Body of pancreas (tissue), 4 donors: ENCODE data around the gene XAGE3. TPM values are rescaled to one million over a fixed set of nuclear protein-coding genes. Genes with fewer than 3 reads are reported as not detected.
A peak's percentile ranks its signal among the peaks of the same experiment; 100 is the strongest.
"Not testable (repeated sequence)": the region's sequence is repeated elsewhere in the genome, so short reads cannot be mapped to it uniquely, and the experiment has no call there.

Experiments used
- ATAC-seq: fragments of 150-250 bp; one replicate; pipeline ENCODE4 v1.9.1; 2016
- DNase-seq, 4 donors: peaks; one replicate each; pipeline ENCODE4 v3.0.0-alpha.2; 2019
- H3K27ac ChIP-seq, 4 donors: fragments of 200-600 bp; sonication (generic); 1 replicate in 3 of 4; 2 replicates in 1 of 4; pipeline versions ENCODE4 v1.5.1 to v1.6.1; 2016 to 2019; ENCODE audit warnings: mild to moderate bottlenecking in 1 of 4, mixed read lengths in 1 of 4, moderate library complexity in 1 of 4
- H3K27me3 ChIP-seq, 2 donors: fragments of 200-600 bp; sonication (generic); one replicate each; pipeline ENCODE4 v1.6.0; 2016; ENCODE audit warnings: mild to moderate bottlenecking in 1 of 2
- H3K36me3 ChIP-seq, 2 donors: fragments of 200-600 bp; sonication (generic); replicated peaks in 1 of 2; 2 replicates each; pipeline ENCODE4 v1.5.1; 2016; ENCODE audit warnings: low read depth in 2 of 2; ENCODE audit not compliant: insufficient read depth in 1 of 2
- H3K4me1 ChIP-seq: fragments of 200-600 bp; sonication (generic); one replicate; pipeline ENCODE4 v1.6.0; 2016
- H3K4me3 ChIP-seq, 2 donors: fragments of 200-600 bp; sonication (generic); 1 replicate in 1 of 2; 2 replicates in 1 of 2; pipeline ENCODE4 v1.5.1; 2016 to 2019
- H3K9me3 ChIP-seq, 3 donors: fragments of 200-600 bp; sonication (generic); 1 replicate in 2 of 3; 2 replicates in 1 of 3; pipeline ENCODE4 v1.5.1; 2016
- POLR2A ChIP-seq, 3 donors: fragments of 450-650 bp; IDR thresholded peaks; one replicate each; pipeline ENCODE4 v1.6.1; 2016; ENCODE audit warnings: antibody characterized with exemption in 3 of 3, mild to moderate bottlenecking in 2 of 3
- WGBS, 2 donors: methylation state at CpG; one replicate each; pipeline ENCODE4 v1.1.5; 2017; 5-methylcytosine and 5-hydroxymethylcytosine counted together
- intact Hi-C: fragments of 100-400 bp; cut with DNase I; formaldehyde crosslinking; loops from one replicate; pipeline ENCODE4 v1.15.1; 2023
- total RNA-seq, 2 donors: library from RNA; depleted of rRNA; stranded (reverse); fragments of >200 nt; gene quantifications; one replicate each; pipeline ENCODE4 v1.1.0, GENCODE V29; 2016
- TF ChIP-seq, protein P1 (sequence below), 7 experiments: fragments of 450-650 bp in 4 of 7; fragments of 200-600 bp in 3 of 7; sonication (generic) in 3 of 7; IDR thresholded peaks; one replicate each; pipeline ENCODE4 v1.5.1; 2016 to 2019; ENCODE audit warnings: antibody characterized with exemption in 7 of 7

The XAGE3 gene, protein sequence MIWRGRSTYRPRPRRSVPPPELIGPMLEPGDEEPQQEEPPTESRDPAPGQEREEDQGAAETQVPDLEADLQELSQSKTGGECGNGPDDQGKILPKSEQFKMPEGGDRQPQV
- total RNA-seq: not detected

DNA sequence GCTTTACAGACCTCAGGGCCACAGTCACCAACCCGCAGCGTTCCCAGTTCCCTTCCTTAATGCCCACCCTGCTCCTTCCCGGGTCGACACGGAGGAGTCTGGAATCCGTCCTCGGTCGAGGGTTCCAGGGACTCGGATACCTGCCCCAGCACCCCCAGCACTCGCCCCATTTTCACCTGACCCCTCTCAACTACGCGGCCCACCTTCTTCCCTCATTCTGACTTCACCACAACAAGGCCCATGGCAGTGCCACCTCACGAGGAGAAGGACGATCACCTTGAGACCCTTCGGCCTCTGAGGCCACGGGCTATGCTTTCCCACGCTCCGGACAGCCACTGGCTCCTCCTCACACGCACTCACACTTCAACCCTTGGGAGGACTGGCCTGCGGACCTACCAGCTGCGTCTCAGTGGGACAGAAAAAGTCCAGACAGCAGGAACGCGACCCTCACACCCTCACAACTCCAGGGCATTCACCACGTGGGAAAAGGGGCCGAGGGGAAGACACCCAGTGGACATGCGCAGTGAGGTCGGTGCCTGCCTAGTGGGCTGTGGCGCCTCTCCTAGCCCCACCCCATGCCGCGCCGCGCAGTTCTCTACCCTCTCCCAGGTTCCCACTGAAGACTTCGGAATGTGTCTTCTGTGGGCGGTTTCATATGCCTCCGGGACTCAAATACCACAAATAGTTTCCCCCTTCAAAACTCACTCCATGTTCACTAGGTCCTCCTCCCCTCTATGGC, at the start of gene XAGE3:
XAGE3 (minus strand) TSS at position 474 of the 739 bp plus-strand sequence. CDS start 950 bp downstream, outside the sequence.
- intact Hi-C loops: no loop called here
- TF ChIP-seq POLR2A (IDR thresholded peaks at IDR 0.05): no peak
- TF ChIP-seq, protein P1, sequence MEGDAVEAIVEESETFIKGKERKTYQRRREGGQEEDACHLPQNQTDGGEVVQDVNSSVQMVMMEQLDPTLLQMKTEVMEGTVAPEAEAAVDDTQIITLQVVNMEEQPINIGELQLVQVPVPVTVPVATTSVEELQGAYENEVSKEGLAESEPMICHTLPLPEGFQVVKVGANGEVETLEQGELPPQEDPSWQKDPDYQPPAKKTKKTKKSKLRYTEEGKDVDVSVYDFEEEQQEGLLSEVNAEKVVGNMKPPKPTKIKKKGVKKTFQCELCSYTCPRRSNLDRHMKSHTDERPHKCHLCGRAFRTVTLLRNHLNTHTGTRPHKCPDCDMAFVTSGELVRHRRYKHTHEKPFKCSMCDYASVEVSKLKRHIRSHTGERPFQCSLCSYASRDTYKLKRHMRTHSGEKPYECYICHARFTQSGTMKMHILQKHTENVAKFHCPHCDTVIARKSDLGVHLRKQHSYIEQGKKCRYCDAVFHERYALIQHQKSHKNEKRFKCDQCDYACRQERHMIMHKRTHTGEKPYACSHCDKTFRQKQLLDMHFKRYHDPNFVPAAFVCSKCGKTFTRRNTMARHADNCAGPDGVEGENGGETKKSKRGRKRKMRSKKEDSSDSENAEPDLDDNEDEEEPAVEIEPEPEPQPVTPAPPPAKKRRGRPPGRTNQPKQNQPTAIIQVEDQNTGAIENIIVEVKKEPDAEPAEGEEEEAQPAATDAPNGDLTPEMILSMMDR (IDR thresholded peaks at IDR 0.05): no peak
- Histone ChIP-seq H3K36me3 (no peaks in the 10 kb centered on the region), H3K27me3 (no peaks in the 10 kb centered on the region), H3K9me3 (no peaks in the 10 kb centered on the region), H3K4me3 (no peak within 1 kb of the TSS), H3K27ac (no peak within 1 kb of the TSS), H3K4me1 (peaks cover 12% of the 10 kb centered on the region)
- DNase-seq (no peak), ATAC-seq (no peak)
- 84 to 95% methylated on average over 15 to 22 of the region's 35 CpGs for WGBS, 2 donors

DNA sequence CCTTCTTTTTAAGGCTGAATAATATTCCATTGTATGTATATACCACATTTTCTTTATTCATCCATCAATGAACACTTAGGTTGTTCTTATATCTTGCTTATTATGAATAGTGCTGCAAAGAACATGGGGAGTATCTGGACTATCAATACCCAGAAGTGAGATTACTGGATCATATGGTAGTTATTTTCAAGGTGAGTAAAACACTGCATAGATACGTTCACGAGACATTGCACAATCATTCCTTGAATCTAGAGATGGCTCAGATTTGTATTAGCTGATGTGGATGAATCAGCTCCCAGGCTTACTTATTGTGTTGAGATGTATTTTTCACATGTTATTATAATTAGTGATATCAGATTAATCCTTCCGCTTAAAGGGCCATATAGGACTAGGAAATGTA, 46.8 kb upstream of the XAGE3 start:
- ATAC-seq, H3K4me1 ChIP-seq, H3K27ac ChIP-seq, DNase-seq, intact Hi-C loops, H3K27me3 ChIP-seq, H3K36me3 ChIP-seq, H3K9me3 ChIP-seq, H3K4me3 ChIP-seq: not testable (repeated sequence)
- WGBS, 2 donors: no CpG with 5 or more reads among the region's 3 CpGs

DNA sequence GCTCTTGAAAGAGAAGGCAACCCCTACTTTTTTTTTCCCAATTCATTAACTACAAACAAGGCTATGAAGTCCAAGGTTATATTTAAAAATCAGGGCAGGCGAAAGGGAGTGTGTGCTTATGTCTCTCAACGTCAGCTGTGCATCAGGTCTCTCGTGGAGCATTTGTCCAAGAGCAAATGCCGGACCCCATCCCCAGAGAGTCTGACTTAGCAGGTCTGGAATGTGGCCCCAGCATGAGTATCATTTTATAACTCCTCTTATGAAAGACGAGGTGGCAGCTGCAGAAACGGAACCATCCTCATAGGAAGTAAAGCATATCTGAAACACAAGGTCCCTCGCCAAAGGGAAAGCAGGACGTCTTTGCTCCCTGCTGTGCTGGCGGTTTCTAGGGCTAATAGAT, 45.8 kb upstream of the XAGE3 start:
- no CpG with 5 or more reads among the region's 9 CpGs for WGBS, 2 donors
- H3K4me3 ChIP-seq, H3K27ac ChIP-seq: not testable (repeated sequence)

DNA sequence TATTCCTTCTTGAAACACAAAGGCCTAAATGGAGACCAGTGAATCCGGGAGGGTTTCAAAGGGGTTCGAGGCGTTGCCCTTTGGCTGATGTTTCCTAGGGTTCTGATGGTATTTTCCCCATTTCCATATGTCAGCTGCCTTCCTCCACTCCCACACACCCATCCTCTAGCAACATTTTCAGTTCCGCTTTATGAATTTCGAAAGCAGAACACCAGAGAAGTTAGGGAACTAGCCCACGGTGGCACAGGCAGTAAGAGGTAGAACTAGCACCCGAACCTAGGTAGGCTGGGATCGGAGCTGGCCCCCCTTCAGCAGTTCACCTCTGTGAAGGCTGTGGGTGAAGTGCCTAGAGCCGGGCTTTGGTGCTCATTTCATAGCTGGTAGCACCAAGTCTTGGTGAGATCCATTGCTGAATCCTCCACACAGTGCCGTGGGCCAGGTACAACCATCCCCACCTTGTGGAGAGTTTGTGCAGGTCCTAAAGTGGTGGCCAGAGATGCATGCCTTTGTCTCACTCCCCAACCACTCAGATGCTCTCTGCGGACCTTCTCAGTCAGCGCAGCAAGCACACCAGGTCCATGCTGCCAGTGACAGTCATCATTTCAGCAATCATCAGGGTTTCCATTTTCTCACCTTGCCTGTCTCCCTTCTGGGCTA, 41.6 kb upstream of the XAGE3 start:
- intact Hi-C loops, H3K4me1 ChIP-seq, DNase-seq, H3K9me3 ChIP-seq, H3K36me3 ChIP-seq, H3K4me3 ChIP-seq, ATAC-seq, H3K27ac ChIP-seq, H3K27me3 ChIP-seq: not testable (repeated sequence)
- WGBS, 2 donors: no CpG with 5 or more reads among the region's 12 CpGs

More for the DNA sequence above, 45.8 kb upstream of the XAGE3 start:
- H3K9me3 ChIP-seq, intact Hi-C loops, DNase-seq, H3K36me3 ChIP-seq, H3K4me1 ChIP-seq, ATAC-seq, H3K27me3 ChIP-seq: not testable (repeated sequence)

DNA sequence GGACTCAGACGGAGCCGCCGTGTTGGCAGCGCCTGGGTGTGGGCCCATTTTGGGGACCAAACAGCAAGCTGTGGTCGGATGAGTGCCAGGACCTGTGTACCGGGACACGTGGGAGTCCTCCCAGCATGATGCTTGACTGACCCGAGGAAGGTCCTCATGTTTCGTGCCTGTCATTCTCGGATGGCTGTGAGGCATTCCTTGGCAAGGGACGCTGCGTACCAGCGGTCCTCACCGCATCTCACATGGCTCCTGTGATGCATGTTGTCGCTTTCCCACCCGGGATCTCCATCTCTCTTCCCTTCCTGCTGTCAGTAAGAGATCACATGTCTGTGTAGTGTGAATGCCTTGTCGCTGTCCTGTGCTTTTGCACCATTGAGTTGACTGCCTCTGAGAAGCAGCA, 40.0 kb upstream of the XAGE3 start:
- intact Hi-C loops, H3K4me1 ChIP-seq, H3K36me3 ChIP-seq: not testable (repeated sequence)

DNA sequence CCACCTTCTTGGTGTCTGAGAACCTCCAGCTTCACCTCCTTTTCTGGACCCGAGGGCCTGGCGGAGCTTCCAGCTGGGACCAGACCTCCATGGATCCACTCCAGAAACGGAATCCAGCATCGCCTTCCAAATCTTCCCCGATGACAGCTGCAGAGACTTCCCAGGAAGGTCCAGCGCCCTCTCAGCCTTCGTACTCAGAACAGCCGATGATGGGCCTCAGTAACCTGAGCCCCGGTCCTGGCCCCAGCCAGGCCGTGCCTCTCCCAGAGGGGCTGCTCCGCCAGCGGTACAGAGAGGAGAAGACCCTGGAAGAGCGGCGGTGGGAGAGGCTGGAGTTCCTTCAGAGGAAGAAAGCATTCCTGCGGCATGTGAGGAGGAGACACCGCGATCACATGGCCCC, 39.3 kb upstream of the XAGE3 start:
- H3K36me3 ChIP-seq, DNase-seq, H3K4me3 ChIP-seq, H3K27me3 ChIP-seq, intact Hi-C loops, H3K9me3 ChIP-seq, H3K4me1 ChIP-seq, ATAC-seq, H3K27ac ChIP-seq: not testable (repeated sequence)
- WGBS, 2 donors: no CpG with 5 or more reads among the region's 17 CpGs

More for the DNA sequence above, 40.0 kb upstream of the XAGE3 start:
- H3K27ac ChIP-seq, H3K27me3 ChIP-seq, DNase-seq, H3K9me3 ChIP-seq, H3K4me3 ChIP-seq, ATAC-seq: not testable (repeated sequence)
- no CpG with 5 or more reads among the region's 17 CpGs for WGBS, 2 donors

DNA sequence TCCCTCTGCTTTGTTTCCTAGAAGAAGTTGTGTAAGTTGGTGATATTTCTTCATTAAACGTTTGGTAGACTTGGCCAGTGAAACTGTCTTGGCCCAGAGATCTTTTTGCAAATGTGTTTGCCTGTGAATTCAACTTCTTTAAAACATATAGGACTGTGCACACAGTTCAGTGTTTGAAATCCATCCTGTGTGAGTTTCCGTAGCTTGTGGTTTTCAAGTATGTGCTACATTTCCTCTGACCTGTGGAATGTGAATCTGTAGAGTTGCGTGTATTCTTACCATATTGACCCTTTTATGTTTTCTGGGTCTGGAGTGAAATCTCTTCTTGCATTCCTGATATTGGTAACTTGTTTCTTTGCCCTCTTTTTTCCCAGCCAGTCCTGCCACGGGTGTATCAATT, 38.2 kb upstream of the XAGE3 start:
- DNase-seq, intact Hi-C loops, H3K36me3 ChIP-seq, H3K27me3 ChIP-seq, H3K27ac ChIP-seq, H3K4me1 ChIP-seq, ATAC-seq, H3K4me3 ChIP-seq, H3K9me3 ChIP-seq: not testable (repeated sequence)
- no CpG with 5 or more reads among the region's 4 CpGs for WGBS, 2 donors

DNA sequence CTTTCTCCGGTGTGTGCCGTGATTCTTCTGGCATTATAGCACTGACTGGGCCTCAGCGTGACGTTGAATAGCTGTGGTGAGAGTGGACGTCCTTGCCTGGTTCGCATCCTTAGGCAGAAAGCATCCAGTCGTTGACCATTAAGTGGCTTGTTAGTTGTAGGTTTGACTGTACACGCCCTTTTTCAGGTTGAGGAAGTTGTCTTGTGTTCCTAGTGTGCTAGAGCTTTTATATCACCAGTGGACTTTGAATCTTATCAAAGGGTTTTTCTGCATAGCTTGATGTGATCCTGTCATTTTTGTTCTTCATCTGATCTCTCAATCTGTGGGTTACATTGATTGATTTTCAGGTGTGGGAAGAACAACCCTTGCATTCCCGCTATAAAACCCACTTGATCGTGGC, 37.6 kb upstream of the XAGE3 start:
- H3K4me1 ChIP-seq, DNase-seq, ATAC-seq, H3K27ac ChIP-seq, H3K4me3 ChIP-seq, H3K36me3 ChIP-seq, intact Hi-C loops, H3K9me3 ChIP-seq, H3K27me3 ChIP-seq: not testable (repeated sequence)
- WGBS, 2 donors: no CpG with 5 or more reads among the region's 10 CpGs

DNA sequence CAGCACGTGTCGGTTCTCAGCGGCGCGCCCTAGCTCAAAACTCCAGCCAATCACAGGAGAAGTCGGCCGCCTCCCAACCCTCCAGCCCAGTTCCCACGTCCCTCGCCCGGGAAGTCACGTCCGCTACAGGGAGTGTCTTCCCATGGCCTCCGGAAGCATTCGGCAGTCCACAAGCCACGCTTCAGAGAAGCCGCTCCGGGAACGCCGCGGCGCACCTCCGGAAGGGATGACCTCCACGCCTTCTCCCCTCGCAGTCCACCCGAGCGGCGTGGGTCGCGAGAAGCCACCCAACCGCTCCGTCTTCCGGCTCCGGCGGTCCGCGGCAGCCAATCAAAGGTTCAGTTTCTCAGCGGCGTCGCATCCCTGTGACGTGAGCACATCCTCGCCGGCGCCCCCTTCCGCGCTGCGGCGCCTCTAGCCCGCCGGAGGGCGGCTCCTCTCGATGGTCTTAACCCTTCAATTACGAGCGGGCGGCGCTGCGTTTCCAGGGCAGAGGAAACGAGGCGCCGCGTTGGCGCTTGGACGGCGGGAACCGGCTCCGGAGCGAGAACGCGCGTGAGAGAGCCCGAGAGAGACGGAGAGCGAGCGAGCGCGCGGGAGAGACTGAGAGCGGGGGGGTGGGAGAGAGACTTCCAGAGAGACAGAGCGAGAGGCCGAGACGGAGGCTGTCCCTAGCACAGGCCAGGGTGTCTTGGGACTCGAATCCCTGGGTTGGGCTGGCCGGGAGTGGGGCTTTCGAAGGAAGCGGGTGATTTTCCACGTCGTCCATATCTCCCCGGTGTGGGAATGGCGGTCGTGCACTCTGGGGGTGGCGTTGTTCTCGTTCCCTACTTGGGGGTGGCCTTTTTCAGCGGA, 29.2 kb upstream of the XAGE3 start, which contains the start of gene FAM156B:
FAM156B (plus strand) TSS at position 476 of the 855 bp plus-strand sequence. CDS start 9,896 bp downstream, outside the sequence.
- no CpG with 5 or more reads among the region's 92 CpGs for WGBS, 2 donors
- DNase-seq, H3K36me3 ChIP-seq, intact Hi-C loops, H3K27me3 ChIP-seq, H3K9me3 ChIP-seq, H3K4me1 ChIP-seq, H3K27ac ChIP-seq, H3K4me3 ChIP-seq: not testable (repeated sequence)
- ATAC-seq: peak; percentile 93

DNA sequence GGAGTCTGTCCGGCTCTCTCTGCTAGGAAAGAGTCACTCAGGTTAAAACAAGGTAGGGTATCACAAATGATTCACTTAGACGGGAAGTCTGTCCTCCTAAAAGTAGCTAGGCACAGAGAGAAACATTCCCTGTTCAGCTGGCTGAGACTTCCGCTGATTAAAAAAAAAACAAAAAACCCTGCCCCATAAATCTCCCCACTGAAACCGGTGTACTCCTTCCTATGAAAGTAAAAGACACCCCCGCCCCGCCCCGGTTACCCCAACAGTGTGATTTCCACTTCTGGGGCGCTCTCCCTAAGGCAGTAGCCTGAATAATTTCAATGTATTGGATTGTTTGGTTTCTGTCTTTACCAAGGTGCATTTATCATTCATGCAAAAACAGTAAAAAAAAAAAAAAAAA, 28.6 kb upstream of the XAGE3 start:
- H3K27me3 ChIP-seq, H3K4me1 ChIP-seq, H3K36me3 ChIP-seq, H3K4me3 ChIP-seq, DNase-seq, ATAC-seq, H3K27ac ChIP-seq, H3K9me3 ChIP-seq, intact Hi-C loops: not testable (repeated sequence)
- WGBS, 2 donors: no CpG with 5 or more reads among the region's 8 CpGs
